HL-60/S4 treated with retinoic acid at 250 ng/mL for 4 days and 3 days (cell line): ENCODE measurements around the gene IKBKG.
"Not testable (repeated sequence)": the region's sequence is repeated elsewhere in the genome, so short reads cannot be mapped to it uniquely, and the experiment has no call there.

Experiments
- in situ Hi-C: fragments of 300-500 bp; cut with MboI; formaldehyde crosslinking; loops from 2 replicates; pipeline ENCODE4 v1.7.0; 2022; ENCODE audit warnings: low sequenced_read_pairs

The IKBKG gene

DNA sequence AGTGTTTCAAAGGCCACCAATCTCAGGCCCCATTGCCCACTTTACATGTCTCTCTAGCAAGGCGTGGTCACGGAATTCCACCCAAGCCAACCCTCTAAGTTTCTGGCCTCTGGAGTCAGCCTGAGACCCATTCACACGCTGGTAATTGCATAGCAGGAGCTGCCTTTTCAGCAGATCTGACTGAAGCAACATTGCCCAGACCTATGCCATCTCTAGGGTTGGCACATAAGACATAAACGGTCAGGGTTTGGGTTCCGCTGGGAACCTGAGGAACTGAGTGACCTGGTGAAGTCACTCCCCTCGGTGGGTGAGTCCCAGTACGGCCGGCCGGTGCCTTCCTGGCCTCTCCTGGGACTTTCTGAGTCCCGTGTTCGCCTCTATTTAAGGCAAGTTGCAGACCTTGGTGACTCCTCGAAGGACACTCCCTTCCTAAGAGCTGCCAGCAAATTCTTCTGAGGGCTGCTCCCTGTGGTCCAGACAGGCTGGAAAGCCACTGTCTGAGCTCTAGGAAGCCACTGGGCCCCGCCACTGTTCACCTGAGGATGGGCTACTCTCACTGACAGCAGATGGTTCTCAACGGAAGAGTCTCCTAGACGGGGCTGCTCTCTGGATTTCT, 53.4 kb downstream of the IKBKG start:
- in situ Hi-C loops = no loop called here

DNA sequence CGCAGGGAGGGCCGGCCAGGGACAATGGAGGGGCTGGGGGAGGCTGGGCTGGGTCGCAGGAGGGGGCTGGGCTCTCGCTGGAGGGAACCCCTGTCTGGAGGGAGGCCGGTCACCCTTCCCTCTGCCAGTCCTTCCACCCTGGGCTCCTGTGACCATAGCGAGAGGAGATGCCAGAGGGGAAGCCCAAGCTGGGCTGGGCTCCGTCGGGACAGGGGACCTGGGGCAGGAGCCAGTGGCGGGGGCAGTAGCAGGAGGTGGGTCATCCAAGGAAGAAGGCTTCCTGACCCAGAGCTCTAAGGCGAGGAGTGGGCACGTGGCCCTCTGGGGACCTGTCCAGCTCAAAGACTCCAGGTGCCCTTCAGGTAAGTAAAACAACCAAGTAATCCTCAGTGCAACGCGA, 54.8 kb downstream of the IKBKG start:
- in situ Hi-C loops = no loop called here

DNA sequence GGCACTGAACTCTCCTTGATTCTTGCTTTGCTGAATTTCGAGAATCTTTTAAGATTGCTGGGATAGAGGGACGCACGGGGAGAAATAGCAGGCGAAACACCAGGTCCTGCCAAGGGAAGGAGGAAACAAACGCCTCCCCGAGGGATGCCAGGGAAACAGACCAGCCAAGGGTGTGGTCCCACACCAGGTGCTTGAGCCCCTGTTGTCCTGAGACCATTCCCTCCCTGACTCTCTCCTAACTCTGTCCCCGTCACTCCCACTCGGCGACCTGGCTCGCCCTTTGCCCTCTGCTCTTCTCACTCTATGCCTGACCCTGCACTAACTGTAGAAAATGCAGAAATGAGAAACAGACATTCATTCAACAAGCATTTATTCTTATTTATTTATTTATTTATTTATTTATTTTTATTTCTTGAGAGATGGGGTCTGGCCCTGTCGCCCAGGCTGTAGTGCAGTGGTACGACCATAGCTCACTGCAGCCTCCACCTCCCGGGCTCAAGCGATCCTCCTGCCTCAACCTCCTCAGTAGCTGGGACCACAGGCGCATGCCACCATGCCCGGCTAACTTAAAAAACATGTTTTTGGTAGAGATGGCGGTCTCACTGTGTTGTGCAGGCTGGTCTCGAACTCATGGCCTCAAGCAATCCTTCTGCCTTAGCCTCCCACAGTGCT, 55.5 kb downstream of the IKBKG start:
- in situ Hi-C loops = no loop called here

DNA sequence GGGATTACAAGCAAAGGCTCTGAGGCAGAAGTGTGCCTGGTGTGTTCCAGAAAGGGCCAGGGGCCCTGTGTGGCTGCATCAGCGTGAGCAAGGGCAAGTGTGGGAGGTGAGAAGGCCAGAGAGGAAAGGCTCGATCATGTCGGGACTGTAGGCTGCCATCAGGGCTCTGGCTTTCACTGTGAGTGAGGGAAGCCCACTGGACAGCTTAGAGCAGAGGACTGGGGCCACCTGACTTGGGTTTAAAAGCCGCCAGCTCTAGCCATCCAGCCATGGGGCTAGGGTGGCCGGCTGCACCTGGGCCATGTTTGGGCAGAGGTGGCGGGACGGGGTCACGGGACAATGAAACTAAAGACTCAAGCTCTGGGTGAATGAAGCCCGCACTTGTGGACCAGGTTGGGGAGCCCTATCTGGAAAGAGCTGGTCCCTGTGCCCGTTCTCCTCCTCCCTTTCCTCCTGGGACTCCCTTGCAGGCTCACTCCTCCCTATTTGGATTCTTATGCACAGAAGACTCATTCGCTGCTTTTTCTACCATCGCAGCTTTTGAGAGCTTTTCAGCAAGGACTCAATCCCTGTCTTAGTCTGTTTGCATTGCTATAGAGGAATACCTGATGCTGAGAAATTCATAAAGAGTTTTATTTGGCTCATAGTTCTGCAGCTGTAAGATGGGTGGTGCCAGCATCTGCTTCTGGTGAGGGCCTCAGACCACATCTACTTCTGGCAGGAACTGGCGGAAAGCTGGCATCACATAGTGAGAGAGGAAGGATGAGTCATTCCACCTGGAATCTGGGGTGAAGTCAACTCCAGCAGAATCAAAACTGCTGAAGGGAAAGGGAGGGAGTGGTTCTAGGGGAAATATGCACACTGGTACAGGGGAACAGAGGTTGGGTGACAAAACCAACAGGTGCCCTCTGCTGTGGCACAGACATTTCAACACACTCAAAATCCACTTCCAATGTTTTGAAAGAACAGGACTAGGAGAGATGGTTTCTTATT, 56.3 kb downstream of the IKBKG start:
- in situ Hi-C loops = no loop called here

DNA sequence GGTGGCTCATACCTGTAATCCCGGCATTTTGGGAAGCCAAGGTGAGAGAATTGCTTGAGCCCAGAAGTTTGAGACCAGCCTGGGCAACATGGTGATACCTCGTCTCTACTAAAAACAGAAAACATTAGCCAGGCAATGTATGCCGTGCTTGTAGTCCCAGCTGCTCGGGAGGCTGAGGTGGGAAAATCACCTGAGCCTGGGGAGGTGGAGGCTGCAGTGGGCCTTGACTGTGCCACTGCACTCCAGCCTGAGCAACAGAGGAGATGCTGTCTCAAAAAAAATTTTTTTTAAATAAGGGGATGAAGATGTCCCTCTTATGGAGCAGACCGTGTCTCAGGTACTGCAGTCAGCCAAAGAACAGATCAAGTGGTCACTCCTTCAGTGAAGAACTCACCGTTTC, 58.1 kb downstream of the IKBKG start:
- in situ Hi-C loops = no loop called here

DNA sequence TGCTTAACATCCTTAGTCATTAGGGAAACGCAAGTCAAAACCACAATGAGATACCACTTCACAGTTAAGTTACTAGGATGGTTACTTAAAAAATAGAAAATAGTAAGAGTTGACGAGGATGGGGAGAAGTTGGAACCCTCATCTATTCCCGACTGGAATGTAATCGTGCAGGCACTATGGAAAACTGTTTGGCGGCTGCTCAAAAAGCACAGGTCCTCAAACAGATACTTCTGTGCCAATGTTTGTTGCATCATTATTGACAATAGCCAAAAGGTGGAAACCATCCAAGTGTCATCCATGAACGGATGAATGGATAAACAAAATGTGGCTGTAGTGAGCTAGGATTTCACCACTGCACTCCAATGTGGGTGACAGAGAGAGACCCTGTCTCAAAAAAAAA, 60.0 kb downstream of the IKBKG start:
- in situ Hi-C loops = no loop called here

DNA sequence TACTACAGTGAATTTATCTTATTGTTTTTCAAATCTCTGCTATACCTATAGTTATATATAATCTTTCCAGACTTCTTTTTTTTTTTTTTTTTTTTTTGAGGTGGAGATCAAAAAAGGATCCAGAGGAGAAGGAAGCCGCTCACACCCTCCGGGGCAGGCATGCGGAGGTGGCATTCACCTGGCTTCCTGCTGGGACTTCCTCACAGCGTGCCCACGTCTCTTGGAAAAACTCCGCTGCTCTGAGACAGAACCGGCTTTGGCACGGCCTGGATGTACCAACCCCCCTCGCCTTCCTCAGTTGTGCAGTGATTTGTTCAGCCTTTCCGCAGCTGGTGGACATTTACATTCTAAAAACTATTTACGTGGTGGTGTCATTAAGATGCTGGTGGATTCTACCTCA, 60.6 kb downstream of the IKBKG start:
- in situ Hi-C loops = not testable (repeated sequence)

DNA sequence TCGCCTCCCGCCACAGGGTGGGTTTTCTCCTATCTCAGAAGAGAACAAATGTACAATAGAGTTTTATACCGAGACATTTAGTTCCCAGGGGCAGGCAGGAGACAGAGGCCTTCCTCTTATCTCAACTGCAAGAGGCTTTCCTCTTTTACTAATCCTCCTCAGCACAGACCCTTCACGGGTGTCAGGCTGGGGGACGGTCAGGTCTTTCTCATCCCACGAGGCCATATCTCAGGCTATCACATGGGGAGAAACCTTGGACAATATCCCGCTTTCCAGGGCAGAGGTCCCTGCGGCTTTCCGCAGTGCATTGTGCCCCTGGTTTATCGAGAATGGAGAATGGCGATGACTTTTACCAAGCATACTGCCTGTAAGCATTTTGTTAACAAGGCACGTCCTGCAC, 61.4 kb downstream of the IKBKG start:
- in situ Hi-C loops = not testable (repeated sequence)

DNA sequence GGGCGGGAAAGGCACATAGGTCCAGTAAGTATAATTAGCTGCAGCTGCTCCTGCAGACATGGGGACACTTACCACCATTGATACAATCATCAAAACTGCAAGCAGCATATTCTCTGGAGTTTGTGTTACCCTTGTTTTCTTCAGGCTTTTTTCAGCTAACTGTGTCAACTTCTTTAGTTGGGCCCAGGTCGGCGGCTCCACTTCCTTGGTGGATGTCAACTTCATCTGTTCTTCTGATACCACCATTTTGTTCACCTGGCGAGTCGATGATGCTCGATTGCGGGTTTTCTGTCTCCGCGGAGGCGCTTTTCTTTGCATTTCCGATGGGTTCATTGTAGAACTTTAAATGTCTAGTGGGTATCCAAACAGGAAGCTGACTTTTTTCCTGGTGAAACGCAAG, 63.7 kb downstream of the IKBKG start:
- in situ Hi-C loops = not testable (repeated sequence)

DNA sequence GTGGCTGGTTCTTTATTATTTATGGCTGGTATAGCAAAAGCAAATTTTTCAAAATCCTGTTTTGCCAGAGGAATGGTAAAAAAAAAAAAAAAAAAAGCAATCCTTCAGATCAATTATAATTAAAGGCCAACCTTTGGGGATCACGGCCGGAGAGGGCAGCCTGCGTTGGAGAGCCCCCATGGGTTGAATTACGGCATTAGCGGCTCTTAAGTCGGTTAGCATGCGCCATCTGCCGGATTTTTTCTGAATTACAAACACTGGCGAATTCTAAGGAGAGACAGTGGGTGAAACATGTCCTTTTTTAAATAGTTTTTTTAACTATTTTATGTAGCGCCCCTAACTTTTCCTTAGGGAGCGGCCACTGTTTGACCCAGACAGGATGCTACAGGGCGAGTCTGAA, 66.2 kb downstream of the IKBKG start:
- in situ Hi-C loops = not testable (repeated sequence)
